Smooth muscle cell (in vitro differentiated cells): ENCODE measurements around the gene EGR1. TPM values are rescaled to one million over a fixed set of nuclear protein-coding genes. Genes with fewer than 3 reads are reported as not detected.
A peak's percentile ranks its signal among the peaks of the same experiment; 100 is the strongest.

Experiments
- DNase-seq: peaks from one replicate; lab custom pipeline; 2025; ENCODE audit not compliant: unreplicated experiment; lab: John Stamatoyannopoulos, UW
- H2AFZ ChIP-seq: fragments of 200-600 bp; sonication (generic); 2 replicates; pipeline ENCODE4 v1.6.0; 2016; ENCODE audit warnings: antibody characterized with exemption, low read depth, mild to moderate bottlenecking
- H3F3A ChIP-seq: fragments of 200-600 bp; sonication (generic); 2 replicates; pipeline ENCODE4 v1.6.0; 2017; ENCODE audit warnings: antibody characterized with exemption, low read depth
- H3K27ac ChIP-seq: fragments of 200-600 bp; sonication (generic); 2 replicates; pipeline ENCODE4 v1.5.1; 2016; ENCODE audit warnings: low read depth, mild to moderate bottlenecking
- H3K27me3 ChIP-seq: fragments of 200-600 bp; sonication (generic); 2 replicates; pipeline ENCODE4 v1.6.1; 2016; ENCODE audit warnings: low read depth, mild to moderate bottlenecking
- H3K36me3 ChIP-seq: fragments of 200-600 bp; sonication (generic); 2 replicates; pipeline ENCODE4 v1.5.1; 2016; ENCODE audit warnings: low read depth
- H3K4me1 ChIP-seq: fragments of 200-600 bp; sonication (generic); 2 replicates; pipeline ENCODE4 v1.5.1; 2016; ENCODE audit warnings: low read depth
- H3K4me2 ChIP-seq: fragments of 200-600 bp; sonication (generic); 2 replicates; pipeline ENCODE4 v1.6.0; 2016; ENCODE audit warnings: mild to moderate bottlenecking
- H3K4me3 ChIP-seq: fragments of 200-600 bp; sonication (generic); 2 replicates; pipeline ENCODE4 v1.5.1; 2016; ENCODE audit warnings: mild to moderate bottlenecking
- H3K79me2 ChIP-seq: fragments of 200-600 bp; sonication (generic); 2 replicates; pipeline ENCODE4 v1.6.0; 2016; ENCODE audit warnings: low read depth, mild to moderate bottlenecking
- H3K9ac ChIP-seq: fragments of 200-600 bp; sonication (generic); 2 replicates; pipeline ENCODE4 v1.6.0; 2016; ENCODE audit warnings: low read depth
- H3K9me3 ChIP-seq: fragments of 200-600 bp; sonication (generic); replicated peaks from 2 replicates; pipeline ENCODE4 v1.5.1; 2016; ENCODE audit warnings: low read depth
- H4K20me1 ChIP-seq: fragments of 200-600 bp; sonication (generic); 2 replicates; pipeline ENCODE4 v1.6.0; 2016; ENCODE audit warnings: low read depth
- WGBS: methylation state at CpG from one replicate; pipeline ENCODE4 v1.1.7; 2016; ENCODE audit warnings: low lambda C conversion rate; 5-methylcytosine and 5-hydroxymethylcytosine counted together
- polyA plus RNA-seq: library from polyadenylated mRNA; unstranded; fragments of >200 nt; fragmentation: Nextera tagmentation; extraction: Ambion mirVana; gene quantifications from 2 replicates; pipeline ENCODE4 v1.2.1, GENCODE V29; 2016
- total RNA-seq: library from RNA; depleted of rRNA; stranded (reverse); fragments of >200 nt; gene quantifications from 2 replicates; pipeline ENCODE4 v1.2.3, GENCODE V29; 2014
- TF ChIP-seq, protein P1 (sequence below): fragments of 200-600 bp; sonication (generic); IDR thresholded peaks from 2 replicates; pipeline ENCODE4 v1.5.1; 2017; ENCODE audit warnings: borderline replicate concordance, mild to moderate bottlenecking, antibody characterized with exemption; ENCODE audit not compliant: insufficient read depth, poor library complexity, severe bottlenecking

EGR1 gene
- total and polyA plus RNA-seq, 2 experiments from 2014 or later: 250 to 1,110 TPM

- H3K27ac ChIP-seq: peak overlapping the region; percentile 24
- WGBS: 4% methylated on average over 42 of the region's 93 CpGs
Measured at GRCh38 chr5:138491669-138492559, 26.6 kb downstream of the EGR1 start.

GRCh38 chr5:138492560-138493045, 27.3 kb downstream of the EGR1 start:
- peaks cover 21% of the 10 kb centered on the region for H3K4me1 ChIP-seq
- no peak overlapping the region for H2AFZ ChIP-seq
- H3K9ac ChIP-seq: peak overlapping the region; percentile 74
- H3K79me2 ChIP-seq: no peaks in the 10 kb centered on the region
- H3K27me3 ChIP-seq: no peaks in the 10 kb centered on the region
- DNase-seq: no peak
- H3K36me3 ChIP-seq: no peaks in the 10 kb centered on the region
- H3K27ac ChIP-seq: peak overlapping the region; percentile 24
- H3K9me3 ChIP-seq: no peaks in the 10 kb centered on the region
- H3F3A ChIP-seq: peaks cover 7% of the 10 kb centered on the region
- TF ChIP-seq, protein P1, sequence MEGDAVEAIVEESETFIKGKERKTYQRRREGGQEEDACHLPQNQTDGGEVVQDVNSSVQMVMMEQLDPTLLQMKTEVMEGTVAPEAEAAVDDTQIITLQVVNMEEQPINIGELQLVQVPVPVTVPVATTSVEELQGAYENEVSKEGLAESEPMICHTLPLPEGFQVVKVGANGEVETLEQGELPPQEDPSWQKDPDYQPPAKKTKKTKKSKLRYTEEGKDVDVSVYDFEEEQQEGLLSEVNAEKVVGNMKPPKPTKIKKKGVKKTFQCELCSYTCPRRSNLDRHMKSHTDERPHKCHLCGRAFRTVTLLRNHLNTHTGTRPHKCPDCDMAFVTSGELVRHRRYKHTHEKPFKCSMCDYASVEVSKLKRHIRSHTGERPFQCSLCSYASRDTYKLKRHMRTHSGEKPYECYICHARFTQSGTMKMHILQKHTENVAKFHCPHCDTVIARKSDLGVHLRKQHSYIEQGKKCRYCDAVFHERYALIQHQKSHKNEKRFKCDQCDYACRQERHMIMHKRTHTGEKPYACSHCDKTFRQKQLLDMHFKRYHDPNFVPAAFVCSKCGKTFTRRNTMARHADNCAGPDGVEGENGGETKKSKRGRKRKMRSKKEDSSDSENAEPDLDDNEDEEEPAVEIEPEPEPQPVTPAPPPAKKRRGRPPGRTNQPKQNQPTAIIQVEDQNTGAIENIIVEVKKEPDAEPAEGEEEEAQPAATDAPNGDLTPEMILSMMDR: no peak
- H3K4me3 ChIP-seq: peak overlapping the region; percentile 65
- H4K20me1 ChIP-seq: no peaks in the 10 kb centered on the region
- 30% methylated on average over 10 of the region's 10 CpGs for WGBS
- peak overlapping the region; percentile 99 for H3K4me2 ChIP-seq

More at GRCh38 chr5:138491669-138492559, 26.6 kb downstream of the EGR1 start:
- H3K36me3 ChIP-seq: no peaks in the 10 kb centered on the region
- TF ChIP-seq, protein P1: no peak
- no peaks in the 10 kb centered on the region for H3K79me2 ChIP-seq
- peaks cover 8% of the 10 kb centered on the region for H3F3A ChIP-seq
- H2AFZ ChIP-seq: no peak overlapping the region
- peak overlapping the region; percentile 65 for H3K4me3 ChIP-seq
- peak; percentile 60 for DNase-seq
- H4K20me1 ChIP-seq: no peaks in the 10 kb centered on the region
- H3K27me3 ChIP-seq: no peaks in the 10 kb centered on the region
- no peaks in the 10 kb centered on the region for H3K9me3 ChIP-seq
- peak overlapping the region; percentile 99 for H3K4me2 ChIP-seq
- peaks cover 24% of the 10 kb centered on the region for H3K4me1 ChIP-seq
- H3K9ac ChIP-seq: peak overlapping the region; percentile 74

DNA sequence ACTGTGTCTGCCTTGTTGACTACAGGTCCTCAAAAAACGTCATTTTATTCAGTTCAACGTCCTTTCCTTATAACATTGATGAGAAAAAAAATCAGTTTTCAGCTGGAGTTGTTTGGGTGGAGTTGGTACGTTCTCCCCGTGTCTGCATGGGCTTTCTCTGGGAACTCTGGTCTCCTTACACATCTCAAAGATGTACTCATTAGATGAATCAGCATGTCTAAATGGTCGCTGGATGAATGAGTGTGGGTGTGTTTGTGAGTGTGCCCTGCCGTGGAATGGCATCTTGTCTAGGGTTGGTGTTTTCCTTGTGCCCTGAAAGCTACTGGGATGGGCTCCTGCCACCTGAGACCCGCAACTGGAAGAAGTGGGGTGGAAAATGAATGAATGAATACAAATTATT, 30.1 kb downstream of the EGR1 start:
- TF ChIP-seq, protein P1: no peak
- Histone ChIP-seq H3K9me3 (no peaks in the 10 kb centered on the region), H3K27me3 (no peaks in the 10 kb centered on the region), H3K36me3 (no peaks in the 10 kb centered on the region), H3F3A (peaks cover 5% of the 10 kb centered on the region), H3K4me2 (no peak overlapping the region), H3K79me2 (no peaks in the 10 kb centered on the region), H4K20me1 (no peaks in the 10 kb centered on the region), H3K9ac (no peak overlapping the region), H3K4me3 (no peak overlapping the region), H3K27ac (peak overlapping the region; percentile 30), H3K4me1 (peaks cover 18% of the 10 kb centered on the region), H2AFZ (no peak overlapping the region)
- DNase-seq: no peak
- WGBS: 56% methylated on average over 7 of the region's 7 CpGs
